HG02885 (cell line): ENCODE results near the gene LCE6A.

Experiments used
- ATAC-seq: cut with Tn5 transposase; IDR thresholded peaks from one replicate; pipeline ENCODE4 v1.9.1; 2021; ENCODE audit warnings: mild to moderate bottlenecking; ENCODE audit not compliant: unreplicated experiment, poor library complexity

The LCE6A gene, protein sequence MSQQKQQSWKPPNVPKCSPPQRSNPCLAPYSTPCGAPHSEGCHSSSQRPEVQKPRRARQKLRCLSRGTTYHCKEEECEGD

GRCh38 chr1:152842556-152842955, at the start of gene LCE6A:
Gene LCE6A (plus strand): TSS chr1:152842856. CDS start chr1:152843521, 665 bp downstream.
- no peak for ATAC-seq

DNA sequence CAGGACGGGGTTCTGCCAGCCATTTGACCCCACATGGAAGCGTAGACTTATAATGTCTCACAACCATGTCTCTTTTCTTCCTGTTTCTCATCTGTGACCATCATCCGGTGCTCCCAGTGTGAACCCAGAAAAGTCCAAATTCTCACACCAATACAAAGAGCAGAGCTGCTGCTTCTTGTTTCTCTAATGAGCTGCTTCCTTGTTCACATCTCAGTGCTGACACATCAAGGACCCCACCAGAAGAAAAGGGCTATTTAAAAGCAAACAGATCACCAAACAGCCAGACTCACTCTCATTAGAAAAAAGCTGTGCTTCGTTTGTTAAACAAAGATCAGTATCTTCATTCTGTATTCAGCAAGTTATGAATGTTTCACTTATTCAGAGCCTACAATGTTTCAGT, 47.0 kb upstream of the LCE6A start:
- no peak for ATAC-seq

GRCh38 chr1:152796421-152796820, 46.2 kb upstream of the LCE6A start, which contains the start of gene LCE1D:
Gene LCE1D (plus strand): TSS chr1:152796721. CDS start chr1:152797795, 1,074 bp downstream.
- ATAC-seq, result no peak

- no peak for ATAC-seq
Measured at GRCh38 chr1:152801333-152801732, 41.3 kb upstream of the LCE6A start.

- ATAC-seq, result no peak
Measured at GRCh38 chr1:152806576-152806975, 36.1 kb upstream of the LCE6A start, which contains the start of gene LCE1C. Gene LCE1C (minus strand): TSS chr1:152806651. CDS start chr1:152805478, 1,173 bp downstream.

GRCh38 chr1:152811050-152811449, 31.6 kb upstream of the LCE6A start:
- no peak for ATAC-seq

- no peak for ATAC-seq
Measured at GRCh38 chr1:152811671-152812070, 31.0 kb upstream of the LCE6A start, which contains the start of gene LCE1B. Gene LCE1B (plus strand): TSS chr1:152811971. CDS start chr1:152812447, 476 bp downstream.

GRCh38 chr1:152817309-152817708, 25.3 kb upstream of the LCE6A start:
- ATAC-seq, result no peak

- no peak for ATAC-seq
Measured at GRCh38 chr1:152823294-152823693, 19.4 kb upstream of the LCE6A start.

DNA sequence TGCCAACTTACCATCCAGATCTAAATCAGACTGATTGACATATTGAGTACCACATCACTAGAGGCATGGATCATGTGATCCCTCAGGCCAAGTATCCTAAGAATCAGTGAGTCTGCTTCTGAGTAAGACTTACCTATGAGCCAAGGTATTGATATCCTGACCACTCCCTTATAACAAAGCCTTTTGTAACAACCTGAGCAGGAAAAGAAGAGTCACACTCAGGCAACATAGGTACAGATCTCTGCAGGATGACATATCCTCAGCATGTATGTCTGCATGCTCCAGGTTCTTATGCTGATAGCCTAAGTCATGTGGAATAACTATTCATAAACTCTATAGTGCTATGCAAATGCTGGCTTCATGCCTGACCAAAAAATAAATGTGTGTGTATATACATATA, 17.7 kb upstream of the LCE6A start:
- ATAC-seq, result no peak

DNA sequence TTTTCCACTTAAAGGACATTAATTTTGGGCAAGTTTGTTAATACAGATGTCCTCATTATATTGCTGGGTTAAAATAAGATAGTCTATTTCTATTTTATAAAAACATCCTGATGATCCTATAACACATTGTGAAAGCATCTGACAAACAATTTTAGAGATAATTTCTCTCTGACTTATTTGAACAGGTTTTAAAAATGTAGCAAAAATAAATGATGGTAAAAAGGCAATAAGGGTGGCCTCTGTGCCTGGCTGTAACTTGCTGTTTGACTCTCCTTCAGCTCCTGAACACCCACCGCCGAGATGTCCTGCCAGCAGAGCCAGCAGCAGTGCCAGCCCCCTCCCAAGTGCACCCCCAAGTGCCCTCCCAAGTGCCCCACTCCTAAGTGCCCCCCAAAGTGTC, 15.5 kb upstream of the LCE6A start, which contains the start of gene LCE1A:
Gene LCE1A (plus strand): TSS at position 301 of the 400 bp plus-strand sequence. CDS start 0 bp downstream, at position 301.
- ATAC-seq, result no peak

GRCh38 chr1:152836870-152837269, 5.8 kb upstream of the LCE6A start:
- no peak for ATAC-seq

DNA sequence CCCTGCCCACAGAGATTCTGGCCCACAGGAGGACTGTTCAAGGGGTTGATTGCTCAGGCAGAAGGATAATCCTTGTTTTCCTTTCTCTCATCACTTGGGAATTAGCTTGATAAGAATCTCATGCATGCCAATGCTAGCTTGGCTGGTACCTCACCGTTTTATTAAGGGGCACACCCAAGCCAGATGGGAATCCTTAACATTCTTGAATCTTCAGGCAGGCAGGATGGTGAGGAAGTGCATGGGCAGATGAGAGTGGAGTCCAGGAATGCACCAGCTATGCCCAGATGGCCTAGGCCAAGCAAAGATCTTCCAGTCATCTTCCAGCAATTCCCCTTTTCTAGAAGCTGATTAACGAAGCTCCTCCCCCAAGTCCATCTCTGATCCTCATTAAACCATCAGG, 13.0 kb downstream of the LCE6A start:
- no peak for ATAC-seq

DNA sequence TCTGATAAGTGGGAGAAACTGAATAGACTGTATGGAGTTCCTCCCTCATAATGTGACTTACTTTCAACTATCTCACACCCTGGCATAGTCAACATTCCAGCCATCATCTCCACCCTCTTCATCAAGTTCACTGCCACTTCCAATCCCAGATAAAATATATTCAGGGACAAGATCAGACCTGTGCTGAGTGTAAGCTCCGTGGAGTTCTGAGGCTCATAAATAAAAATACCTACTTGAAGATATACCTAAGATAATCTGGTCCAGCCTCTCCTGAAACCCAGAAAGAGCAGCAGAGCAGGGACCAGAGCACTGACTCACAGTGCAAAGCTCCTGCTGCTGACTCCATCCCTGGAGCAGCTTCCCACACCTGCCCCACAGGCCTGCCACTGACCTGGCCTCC, 15.4 kb downstream of the LCE6A start:
- no peak for ATAC-seq

DNA sequence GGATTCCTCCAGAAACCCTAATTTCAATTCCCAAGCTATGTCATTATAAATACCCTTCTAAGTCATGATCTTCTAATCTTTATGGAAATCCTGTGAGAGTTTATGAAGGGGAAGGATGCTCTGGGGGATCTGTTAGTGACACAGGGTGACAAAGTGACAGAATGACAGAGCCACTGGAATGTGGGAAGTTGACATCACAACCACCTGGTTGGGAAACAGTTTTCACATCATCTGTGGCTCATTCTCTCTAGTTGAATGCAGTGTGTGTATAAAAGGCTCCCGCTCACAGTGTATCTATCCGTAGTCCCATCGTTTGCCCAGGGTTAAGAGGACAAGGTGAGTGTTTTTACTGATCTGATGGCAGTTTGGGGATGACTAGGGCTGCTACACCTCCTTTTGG, 17.0 kb downstream of the LCE6A start, which contains the start of gene LCE7A:
Gene LCE7A (plus strand): TSS at position 301 of the 400 bp plus-strand sequence. CDS start 702 bp downstream, outside the sequence.
- ATAC-seq, result no peak

DNA sequence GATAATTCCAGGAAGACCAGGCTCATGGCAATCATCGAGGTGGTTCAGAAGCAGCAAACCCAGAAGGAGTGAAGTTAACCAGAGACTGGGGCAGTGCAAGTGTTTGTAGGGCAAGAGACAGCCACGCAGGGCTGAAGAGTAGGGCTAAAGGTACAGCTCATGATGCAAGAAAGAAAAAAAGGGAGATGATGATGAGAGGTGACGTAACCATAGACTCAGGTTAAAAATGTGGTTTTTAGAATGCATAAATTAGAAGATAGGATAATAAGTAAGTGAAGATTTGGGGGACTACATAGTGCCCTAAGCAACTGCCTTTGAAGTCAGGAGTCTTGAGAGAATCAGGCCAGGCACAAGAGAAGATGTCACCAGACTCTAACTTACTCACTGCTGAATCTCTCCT, 17.5 kb downstream of the LCE6A start:
- no peak for ATAC-seq

DNA sequence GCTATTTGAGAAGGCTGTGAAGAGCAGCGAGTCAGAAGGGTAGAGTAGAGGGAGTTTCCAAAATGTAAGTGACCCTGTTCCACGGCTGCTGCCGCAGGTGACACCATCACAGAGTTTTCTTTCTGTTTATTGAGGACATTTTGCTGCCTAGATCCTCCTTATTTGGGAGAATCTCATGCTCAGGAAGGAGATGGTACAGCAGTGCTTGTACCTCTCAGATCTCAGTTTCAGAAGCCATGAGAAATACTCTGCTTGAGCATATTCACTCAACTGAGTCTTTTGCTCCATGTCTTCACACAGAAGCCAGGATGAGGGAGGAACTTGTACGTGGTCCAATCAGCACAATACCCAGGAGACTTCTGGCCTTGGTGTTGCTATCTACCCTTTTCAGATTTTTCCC, 18.7 kb downstream of the LCE6A start:
- no peak for ATAC-seq

- ATAC-seq, result no peak
Measured at GRCh38 chr1:152864443-152864842, 21.8 kb downstream of the LCE6A start.

DNA sequence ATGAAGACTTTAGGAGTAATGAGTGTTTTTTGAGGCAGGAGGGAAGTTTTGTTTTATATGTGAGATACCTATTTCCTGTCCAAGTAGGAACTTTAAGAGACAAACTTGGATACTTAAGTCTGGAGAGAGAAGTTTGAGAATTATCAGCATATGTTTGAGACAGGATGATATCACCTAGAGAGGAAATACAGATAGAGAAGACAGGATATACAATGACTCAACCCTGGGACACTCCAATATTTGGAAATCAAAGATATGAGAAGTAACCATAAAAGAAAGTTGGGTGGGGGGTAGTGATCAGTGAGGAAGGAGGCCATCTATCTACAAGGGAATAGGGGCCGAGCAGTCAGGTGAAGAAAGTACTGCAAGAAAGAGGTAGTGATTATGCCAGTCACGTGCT, 23.7 kb downstream of the LCE6A start:
- no peak for ATAC-seq

DNA sequence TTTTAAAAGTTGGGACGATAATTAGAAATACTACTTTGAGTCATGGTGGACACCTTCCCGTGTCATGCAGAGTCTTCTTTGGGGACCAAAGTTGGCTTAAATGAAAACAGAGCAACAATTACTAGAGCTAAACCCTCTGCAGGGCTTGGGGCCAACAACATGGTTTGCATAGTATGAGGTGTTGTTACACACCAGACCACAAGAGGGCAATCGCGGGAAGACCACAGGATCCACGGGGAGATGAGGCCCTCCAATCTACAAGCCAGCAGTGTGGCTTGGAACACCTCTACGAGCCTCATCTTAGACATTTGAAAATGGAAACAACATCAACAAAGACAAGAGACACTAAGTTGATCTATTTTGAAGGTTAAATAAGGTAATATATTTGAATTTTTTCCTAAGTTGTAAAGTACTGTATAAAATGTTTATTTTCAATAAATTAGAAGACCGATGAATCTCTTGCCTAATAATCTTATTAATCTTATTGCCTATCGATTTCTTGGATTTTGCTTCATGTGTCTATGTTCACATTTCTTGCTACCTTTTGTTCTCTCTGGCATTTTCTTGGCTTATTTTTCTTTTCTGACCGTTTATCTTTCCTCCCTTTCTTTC, 27.3 kb downstream of the LCE6A start:
- ATAC-seq, result peak; percentile 78

DNA sequence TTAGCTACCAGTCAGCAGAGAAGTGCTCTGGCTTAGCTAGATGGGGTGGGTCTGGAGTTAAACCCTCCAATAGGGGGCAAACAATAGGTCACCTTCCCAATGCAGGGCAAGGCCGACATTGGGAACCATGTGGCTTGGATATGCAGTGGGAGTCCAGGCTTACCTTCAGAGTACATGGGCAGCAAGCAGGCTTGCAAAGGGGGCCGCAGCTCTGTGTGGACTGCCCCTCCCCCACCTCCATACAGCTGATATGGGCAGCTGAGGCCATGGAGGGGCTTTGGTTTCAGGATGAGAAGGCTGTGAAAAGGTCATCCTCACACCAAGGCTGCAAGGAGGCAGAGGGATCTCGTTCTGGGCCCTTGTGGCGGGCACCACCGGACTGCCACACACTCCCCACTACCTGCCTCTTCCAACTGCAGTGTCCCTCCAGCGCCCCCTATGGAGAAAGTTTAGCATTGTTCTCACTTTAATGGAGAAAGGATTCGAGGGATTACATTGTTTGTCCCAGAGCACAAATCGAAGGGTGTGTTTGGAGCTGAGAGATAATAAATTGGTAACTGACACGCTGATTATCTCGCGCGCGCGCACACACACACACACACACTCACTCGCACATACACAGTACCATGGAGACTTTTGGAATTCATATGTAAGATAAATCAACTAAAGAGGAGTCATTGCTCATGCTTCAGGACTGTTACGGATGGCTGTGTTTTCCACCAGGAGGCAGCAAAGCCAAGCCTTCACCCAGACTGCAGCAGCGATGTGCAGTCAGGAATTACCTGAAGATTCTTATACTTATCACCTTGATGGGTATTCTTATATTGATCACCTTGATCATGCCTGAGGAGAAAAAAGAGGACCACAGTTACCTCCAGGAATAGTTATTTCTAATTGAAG, 28.4 kb downstream of the LCE6A start:
- no peak for ATAC-seq
